MM.1S (cell line): Measurements from ENCODE around the gene KCNJ18.
"Not testable (repeated sequence)": the region's sequence is repeated elsewhere in the genome, so short reads cannot be mapped to it uniquely, and the experiment has no call there.

ENCODE experiments used
- DNase-seq: peaks from one replicate; pipeline ENCODE4 v3.0.0-alpha.2; 2015
- H2AFZ ChIP-seq: fragments of 300-600 bp; sonication (generic); 2 replicates; pipeline ENCODE4 v1.6.0; 2016; ENCODE audit warnings: antibody characterized with exemption, low read length
- H3F3A ChIP-seq: fragments of 300-600 bp; sonication (generic); 2 replicates; pipeline ENCODE4 v1.6.1; 2016; ENCODE audit warnings: mild to moderate bottlenecking, antibody characterized with exemption, low read length, moderate library complexity, mixed read lengths; ENCODE audit not compliant: insufficient read depth
- H3K27ac ChIP-seq: fragments of 300-600 bp; sonication (generic); 2 replicates; pipeline ENCODE4 v1.5.1; 2016; ENCODE audit warnings: mild to moderate bottlenecking, low read length
- H3K27me3 ChIP-seq: fragments of 300-600 bp; sonication (generic); replicated peaks from 2 replicates; pipeline ENCODE4 v1.6.0; 2016; ENCODE audit warnings: low read length; ENCODE audit not compliant: insufficient read depth
- H3K36me3 ChIP-seq: fragments of 300-600 bp; sonication (generic); replicated peaks from 2 replicates; pipeline ENCODE4 v1.6.1; 2016; ENCODE audit warnings: mild to moderate bottlenecking, low read length, mixed read lengths; ENCODE audit not compliant: insufficient read depth
- H3K4me1 ChIP-seq: fragments of 300-600 bp; sonication (generic); 2 replicates; pipeline ENCODE4 v1.6.1; 2016; ENCODE audit warnings: low read length, mixed read lengths
- H3K4me2 ChIP-seq: fragments of 300-600 bp; sonication (generic); 2 replicates; pipeline ENCODE4 v1.6.0; 2016; ENCODE audit warnings: low read depth, low read length
- H3K4me3 ChIP-seq: fragments of 300-600 bp; sonication (generic); 2 replicates; pipeline ENCODE4 v1.5.1; 2016; ENCODE audit warnings: low read length, mixed read lengths
- H3K79me2 ChIP-seq: fragments of 300-600 bp; sonication (generic); 2 replicates; pipeline ENCODE4 v1.6.1; 2016; ENCODE audit warnings: mixed run types, low read length, mixed read lengths
- H3K9ac ChIP-seq: fragments of 300-600 bp; sonication (generic); 2 replicates; pipeline ENCODE4 v1.6.1; 2016; ENCODE audit warnings: low read length, mixed read lengths
- H3K9me2 ChIP-seq: fragments of 300-600 bp; sonication (generic); replicated peaks from 2 replicates; pipeline ENCODE4 v1.6.1; 2016; ENCODE audit warnings: mild to moderate bottlenecking, low read length, mixed read lengths; ENCODE audit not compliant: insufficient read depth
- H3K9me3 ChIP-seq: fragments of 300-600 bp; sonication (generic); replicated peaks from 2 replicates; pipeline ENCODE4 v1.6.1; 2016; ENCODE audit warnings: mild to moderate bottlenecking, low read length, mixed read lengths; ENCODE audit not compliant: insufficient read depth
- H4K20me1 ChIP-seq: fragments of 300-600 bp; sonication (generic); 2 replicates; pipeline ENCODE4 v1.6.1; 2016; ENCODE audit warnings: mild to moderate bottlenecking, low read length, moderate library complexity, mixed read lengths; ENCODE audit not compliant: insufficient read depth
- EZH2 ChIP-seq: fragments of 300-600 bp; sonication (generic); optimal IDR thresholded peaks from 2 replicates; pipeline ENCODE3; 2017; ENCODE audit warnings: low read depth, mild to moderate bottlenecking, antibody characterized with exemption, low read length, mixed read lengths
- EZH2phosphoT487 ChIP-seq: fragments of 300-600 bp; sonication (generic); IDR thresholded peaks from 2 replicates; pipeline ENCODE4 v1.6.1; 2018; ENCODE audit warnings: antibody characterized with exemption, low read length
- TF ChIP-seq, protein P1 (sequence below): fragments of 300-600 bp; sonication (generic); IDR thresholded peaks from 2 replicates; pipeline ENCODE4 v1.5.1; 2016; ENCODE audit warnings: antibody characterized with exemption, low read length, mixed read lengths

The KCNJ18 gene

GRCh38 chr17:21711182-21711581 lies 18.9 kb downstream of the KCNJ18 start:
- no peaks in the 10 kb centered on the region for H3K27me3 ChIP-seq
- no peak overlapping the region for H2AFZ ChIP-seq
- H3F3A ChIP-seq = no peaks in the 10 kb centered on the region
- H3K9me3 ChIP-seq = no peaks in the 10 kb centered on the region
- H3K79me2 ChIP-seq = no peaks in the 10 kb centered on the region
- no peaks in the 10 kb centered on the region for H3K4me1 ChIP-seq
- no peaks in the 10 kb centered on the region for H4K20me1 ChIP-seq
- H3K4me3 ChIP-seq = no peak overlapping the region
- H3K27ac ChIP-seq = no peak overlapping the region
- no peaks in the 10 kb centered on the region for H3K36me3 ChIP-seq
- H3K9me2 ChIP-seq = no peaks in the 10 kb centered on the region
- no peak overlapping the region for H3K4me2 ChIP-seq
- no peak overlapping the region for H3K9ac ChIP-seq
- TF ChIP-seq, protein P1, sequence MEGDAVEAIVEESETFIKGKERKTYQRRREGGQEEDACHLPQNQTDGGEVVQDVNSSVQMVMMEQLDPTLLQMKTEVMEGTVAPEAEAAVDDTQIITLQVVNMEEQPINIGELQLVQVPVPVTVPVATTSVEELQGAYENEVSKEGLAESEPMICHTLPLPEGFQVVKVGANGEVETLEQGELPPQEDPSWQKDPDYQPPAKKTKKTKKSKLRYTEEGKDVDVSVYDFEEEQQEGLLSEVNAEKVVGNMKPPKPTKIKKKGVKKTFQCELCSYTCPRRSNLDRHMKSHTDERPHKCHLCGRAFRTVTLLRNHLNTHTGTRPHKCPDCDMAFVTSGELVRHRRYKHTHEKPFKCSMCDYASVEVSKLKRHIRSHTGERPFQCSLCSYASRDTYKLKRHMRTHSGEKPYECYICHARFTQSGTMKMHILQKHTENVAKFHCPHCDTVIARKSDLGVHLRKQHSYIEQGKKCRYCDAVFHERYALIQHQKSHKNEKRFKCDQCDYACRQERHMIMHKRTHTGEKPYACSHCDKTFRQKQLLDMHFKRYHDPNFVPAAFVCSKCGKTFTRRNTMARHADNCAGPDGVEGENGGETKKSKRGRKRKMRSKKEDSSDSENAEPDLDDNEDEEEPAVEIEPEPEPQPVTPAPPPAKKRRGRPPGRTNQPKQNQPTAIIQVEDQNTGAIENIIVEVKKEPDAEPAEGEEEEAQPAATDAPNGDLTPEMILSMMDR = no peak
- TF ChIP-seq EZH2phosphoT487 (no peak), EZH2 (no peak)
- DNase-seq = no peak

DNA sequence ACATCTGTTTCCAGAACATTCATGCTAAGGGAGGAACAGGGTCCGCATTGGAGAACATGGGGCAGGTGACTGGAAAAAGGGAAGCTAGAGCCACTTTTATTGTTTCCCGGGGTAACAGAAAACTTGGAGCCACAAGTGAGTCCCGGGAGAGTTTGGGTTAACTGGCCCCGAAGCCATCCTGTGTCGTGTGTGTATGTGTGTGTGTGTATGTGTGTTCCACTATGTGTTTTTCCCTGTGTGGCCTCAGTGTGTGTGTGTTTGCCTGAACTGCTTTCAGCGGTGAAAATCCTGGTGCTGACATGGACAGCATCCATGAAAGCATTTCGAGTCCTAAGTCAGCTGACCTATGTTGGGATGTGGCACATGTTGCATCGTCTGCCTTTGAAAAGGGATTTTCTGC lies 20.7 kb downstream of the KCNJ18 start:
- not testable (repeated sequence) for H3K9me3 ChIP-seq, H3K4me1 ChIP-seq

GRCh38 chr17:21713631-21714030 lies 21.3 kb downstream of the KCNJ18 start:
- H3K27ac ChIP-seq, H3K9ac ChIP-seq, H3F3A ChIP-seq, H3K27me3 ChIP-seq, H3K4me2 ChIP-seq, H3K79me2 ChIP-seq, DNase-seq, H3K36me3 ChIP-seq, H3K9me3 ChIP-seq, H2AFZ ChIP-seq, H3K9me2 ChIP-seq, H3K4me1 ChIP-seq, H3K4me3 ChIP-seq, H4K20me1 ChIP-seq: not testable (repeated sequence)

More for the DNA sequence above, 20.7 kb downstream of the KCNJ18 start:
- not testable (repeated sequence) for H2AFZ ChIP-seq, H3K9ac ChIP-seq, DNase-seq, H3K27me3 ChIP-seq, H3K79me2 ChIP-seq, H3K27ac ChIP-seq, H3K36me3 ChIP-seq, H3K4me2 ChIP-seq, H3K9me2 ChIP-seq, H3K4me3 ChIP-seq, H3F3A ChIP-seq, H4K20me1 ChIP-seq

DNA sequence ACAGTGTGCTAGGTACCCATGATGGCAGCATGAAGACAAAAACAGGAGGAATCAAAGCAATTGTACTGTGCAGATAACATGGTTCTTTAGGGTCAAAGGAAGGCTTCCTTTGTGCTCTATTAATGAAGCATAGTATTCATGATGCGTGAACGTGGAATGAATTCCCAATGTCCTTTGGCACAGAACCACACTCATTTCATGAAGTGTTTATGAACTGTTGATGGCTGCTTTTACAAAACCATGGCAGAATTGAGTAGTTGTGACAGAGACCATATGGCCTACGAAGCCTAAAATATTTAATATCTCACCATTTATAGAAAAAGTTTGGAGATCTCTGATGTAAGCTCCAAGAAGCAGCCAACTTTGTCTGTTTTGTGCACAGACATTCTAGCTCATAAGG lies 22.4 kb downstream of the KCNJ18 start:
- not testable (repeated sequence) for H3K9ac ChIP-seq, H3F3A ChIP-seq, H2AFZ ChIP-seq, H3K36me3 ChIP-seq, H3K4me1 ChIP-seq, H3K27ac ChIP-seq, H3K79me2 ChIP-seq, H3K27me3 ChIP-seq, H3K9me3 ChIP-seq, H3K4me3 ChIP-seq, DNase-seq, H4K20me1 ChIP-seq, H3K9me2 ChIP-seq, H3K4me2 ChIP-seq

DNA sequence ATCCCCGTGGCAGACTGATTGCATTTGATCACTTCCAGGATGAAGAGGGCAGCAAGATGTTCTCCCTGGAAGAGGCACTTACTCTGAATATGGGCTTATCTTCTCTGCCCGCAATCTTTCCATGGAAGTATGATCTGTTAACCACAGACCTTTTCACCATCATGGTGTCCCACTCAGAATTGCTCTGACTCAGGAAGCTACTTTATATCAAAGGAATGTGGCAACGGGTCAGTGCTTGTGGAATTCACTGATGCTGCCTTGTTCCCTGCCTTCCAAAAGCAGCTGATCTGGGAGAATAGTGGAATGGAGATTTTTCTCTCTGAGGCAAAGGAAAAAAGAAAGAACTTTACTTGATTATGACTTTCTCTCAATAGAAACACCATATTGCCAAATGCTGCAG lies 23.6 kb downstream of the KCNJ18 start:
- not testable (repeated sequence) for H3K27me3 ChIP-seq, H3K27ac ChIP-seq, H3K4me2 ChIP-seq, H3K9me3 ChIP-seq, H3K79me2 ChIP-seq, H3K4me3 ChIP-seq, H2AFZ ChIP-seq, H3K9ac ChIP-seq, H3K4me1 ChIP-seq, H3K36me3 ChIP-seq, DNase-seq, H4K20me1 ChIP-seq, H3F3A ChIP-seq, H3K9me2 ChIP-seq

DNA sequence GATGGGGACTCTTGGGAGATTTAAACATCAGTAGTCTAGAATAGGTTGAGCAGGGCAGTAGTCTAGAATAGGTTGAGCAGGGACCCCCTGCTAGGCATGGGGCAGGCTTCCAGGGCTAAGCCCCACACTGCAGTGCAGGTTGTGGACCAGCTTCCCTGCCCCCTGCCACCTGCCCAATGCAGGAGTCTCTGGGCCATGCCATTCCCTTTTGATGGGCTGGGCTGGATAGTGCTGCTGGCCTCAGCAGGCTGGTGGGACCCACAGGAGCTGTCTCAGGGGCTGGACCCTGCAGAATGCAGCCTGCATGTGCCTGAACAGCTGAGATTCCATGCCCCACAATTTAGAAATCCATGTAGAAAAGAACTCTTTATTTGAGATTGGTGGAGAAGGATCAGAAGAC lies 26.6 kb downstream of the KCNJ18 start:
- not testable (repeated sequence) for H3K9me3 ChIP-seq, DNase-seq, H3K4me3 ChIP-seq, H3K9me2 ChIP-seq, H3K27ac ChIP-seq, H3F3A ChIP-seq, H3K36me3 ChIP-seq, H3K4me1 ChIP-seq, H3K4me2 ChIP-seq, H4K20me1 ChIP-seq, H3K27me3 ChIP-seq, H3K79me2 ChIP-seq, H3K9ac ChIP-seq, H2AFZ ChIP-seq

GRCh38 chr17:21719511-21720226 lies 27.3 kb downstream of the KCNJ18 start:
- not testable (repeated sequence) for H3K4me1 ChIP-seq, H3K36me3 ChIP-seq, H3F3A ChIP-seq, H4K20me1 ChIP-seq, DNase-seq, H3K79me2 ChIP-seq, H3K4me3 ChIP-seq, H3K4me2 ChIP-seq, H3K27ac ChIP-seq, H2AFZ ChIP-seq, H3K9ac ChIP-seq, H3K27me3 ChIP-seq, H3K9me2 ChIP-seq, H3K9me3 ChIP-seq
